A172 (cell line): ENCODE results near the gene SLC17A9. TPM values are rescaled to one million over a fixed set of nuclear protein-coding genes. Genes with fewer than 3 reads are reported as not detected.
A peak's percentile ranks its signal among the peaks of the same experiment; 100 is the strongest.

ENCODE experiments used
- DNase-seq: peaks from one replicate; pipeline ENCODE4 v3.0.0-alpha.2; 2015; ENCODE audit warnings: low spot score
- total RNA-seq: library from RNA; depleted of rRNA; stranded (reverse); fragments of >200 nt; shearing (Covaris generic); gene quantifications from 2 replicates; pipeline ENCODE4 v1.2.3, GENCODE V29; 2014

The SLC17A9 gene
- total RNA-seq, 1 experiment from 2014 or later, result not detected

DNA sequence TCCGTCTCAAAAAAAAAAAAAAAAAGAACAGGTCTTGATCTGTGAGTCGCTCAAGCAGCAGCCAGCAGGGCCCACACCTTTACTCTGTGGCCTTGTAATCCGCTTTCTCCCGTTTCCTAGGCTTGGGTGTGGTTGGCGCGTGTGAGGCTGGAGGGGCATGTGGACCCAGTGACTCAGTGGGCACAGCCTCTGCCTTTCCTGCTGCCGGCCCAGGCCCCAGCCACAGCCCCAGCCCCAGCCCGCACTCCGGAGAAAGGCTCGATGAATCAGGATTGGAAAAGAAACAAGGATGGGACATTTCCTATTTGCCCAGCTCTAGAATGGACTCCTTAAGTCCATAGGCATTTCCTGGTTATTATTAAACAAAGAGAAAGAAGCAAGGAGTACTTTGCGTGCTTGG lies 50.0 kb downstream of the SLC17A9 start:
- no peak for DNase-seq

DNA sequence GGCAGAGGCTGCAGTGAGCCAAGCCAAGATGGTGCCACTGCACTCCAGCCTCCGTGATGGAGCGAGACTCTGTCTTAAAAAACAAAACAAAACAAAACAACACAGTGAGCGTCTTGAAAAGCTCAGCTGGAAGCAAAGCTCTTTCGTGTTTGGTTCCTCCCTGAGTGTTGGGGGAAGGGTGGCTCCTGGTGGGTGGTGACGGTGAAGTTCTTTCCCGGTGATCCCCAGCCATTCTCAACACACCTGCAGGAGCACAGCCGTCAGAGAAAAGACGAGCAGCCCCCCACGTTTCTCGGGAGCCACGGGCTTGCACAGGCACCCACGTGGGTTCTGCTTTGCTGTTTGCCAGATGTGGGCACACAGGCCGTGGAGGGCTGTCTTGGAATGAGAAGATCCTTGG lies 51.0 kb downstream of the SLC17A9 start:
- DNase-seq, result no peak

DNA sequence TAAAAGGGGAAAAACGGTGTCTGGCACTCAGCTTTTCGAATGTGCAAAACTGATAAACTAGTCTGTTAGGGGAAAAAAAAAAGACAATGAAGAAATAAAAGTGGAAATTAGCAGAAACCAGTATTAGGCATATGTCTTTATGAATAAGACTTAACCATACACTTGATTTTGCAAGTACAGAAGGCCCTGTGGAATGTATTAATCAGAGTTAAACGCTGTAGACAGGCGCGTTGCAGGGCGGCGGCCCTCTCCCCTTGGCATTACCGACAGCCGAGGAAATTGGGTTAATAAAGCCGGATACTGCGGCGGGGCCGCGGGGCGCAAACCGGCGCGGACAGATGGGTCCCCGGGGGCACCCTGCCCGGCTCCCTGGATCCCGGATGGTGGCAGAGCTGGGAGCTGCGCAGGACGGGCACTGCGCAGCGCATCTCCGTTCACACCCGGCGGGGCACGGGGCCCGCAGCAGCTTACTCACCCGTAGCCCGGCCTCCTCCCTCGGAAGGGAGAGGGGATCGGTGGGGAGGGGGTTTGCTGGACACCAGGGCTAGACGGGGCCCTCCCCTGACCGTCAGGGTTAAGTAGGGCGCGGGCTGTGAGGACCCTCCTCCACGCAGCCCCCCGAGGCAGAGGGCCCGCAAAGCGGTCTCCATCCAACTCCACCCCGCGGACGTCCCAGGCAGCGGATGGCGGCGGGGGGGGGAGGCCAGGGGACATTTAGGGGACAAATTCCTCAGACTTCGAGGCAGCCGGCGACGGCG lies 52.3 kb downstream of the SLC17A9 start:
- DNase-seq, result no peak

DNA sequence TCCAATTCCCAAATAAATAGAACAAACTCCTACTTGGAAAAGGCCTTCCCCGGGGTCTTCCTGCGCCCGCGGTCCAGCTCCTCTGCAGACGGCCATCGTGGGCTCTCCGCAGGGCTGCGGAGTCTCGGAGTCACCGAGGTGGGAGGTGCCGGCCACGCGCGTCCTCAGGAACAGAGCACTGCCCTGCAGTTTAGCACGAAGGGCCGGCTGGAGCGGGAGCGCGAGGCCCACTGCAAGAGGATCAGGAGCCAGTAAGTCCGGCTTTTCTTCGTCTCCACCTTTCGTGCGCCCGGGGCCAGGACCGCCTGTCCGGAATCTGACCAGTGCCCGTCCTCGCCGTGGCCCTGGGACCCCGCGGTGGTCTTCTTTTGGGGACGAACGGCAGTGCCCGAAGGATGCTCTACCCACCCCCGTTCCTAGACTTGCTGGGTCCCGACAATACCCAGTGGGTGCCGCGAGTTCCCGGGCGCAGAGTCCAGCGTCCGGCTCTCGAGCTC lies 52.9 kb downstream of the SLC17A9 start:
- no peak for DNase-seq

DNA sequence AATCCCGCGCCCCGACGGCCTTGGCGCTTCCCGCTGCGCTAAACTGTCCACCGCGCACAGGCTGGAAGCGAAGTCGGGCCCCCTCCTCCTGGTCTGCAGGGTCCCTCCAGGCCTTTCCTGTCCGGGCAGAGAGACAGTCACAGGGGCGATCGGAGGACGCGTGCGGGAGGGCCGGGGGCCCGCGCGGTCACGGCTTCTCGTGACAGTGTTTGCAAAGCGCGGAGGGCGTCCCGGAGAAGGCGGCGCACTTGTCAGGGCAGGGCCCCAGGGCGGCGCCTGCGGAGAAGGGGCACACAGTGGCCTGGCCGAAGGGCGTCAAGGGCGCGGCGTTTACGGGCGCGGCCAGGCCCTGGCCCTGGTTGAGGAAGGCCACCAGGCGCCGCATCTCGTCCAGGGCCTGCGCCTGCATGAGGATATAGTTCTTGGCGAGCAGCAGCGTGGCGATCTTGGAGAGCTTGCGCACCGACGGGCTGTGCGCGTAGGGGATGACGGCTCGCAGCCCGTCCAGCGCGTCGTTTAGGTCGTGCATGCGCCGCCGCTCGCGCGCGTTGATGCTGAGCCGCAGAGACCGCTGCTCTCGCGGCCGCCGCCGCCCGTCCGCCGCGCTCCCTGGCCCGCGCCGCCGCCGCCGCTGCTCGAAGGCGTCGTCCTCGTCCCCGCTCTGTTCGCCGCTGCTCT lies 53.5 kb downstream of the SLC17A9 start:
- DNase-seq, result no peak

DNA sequence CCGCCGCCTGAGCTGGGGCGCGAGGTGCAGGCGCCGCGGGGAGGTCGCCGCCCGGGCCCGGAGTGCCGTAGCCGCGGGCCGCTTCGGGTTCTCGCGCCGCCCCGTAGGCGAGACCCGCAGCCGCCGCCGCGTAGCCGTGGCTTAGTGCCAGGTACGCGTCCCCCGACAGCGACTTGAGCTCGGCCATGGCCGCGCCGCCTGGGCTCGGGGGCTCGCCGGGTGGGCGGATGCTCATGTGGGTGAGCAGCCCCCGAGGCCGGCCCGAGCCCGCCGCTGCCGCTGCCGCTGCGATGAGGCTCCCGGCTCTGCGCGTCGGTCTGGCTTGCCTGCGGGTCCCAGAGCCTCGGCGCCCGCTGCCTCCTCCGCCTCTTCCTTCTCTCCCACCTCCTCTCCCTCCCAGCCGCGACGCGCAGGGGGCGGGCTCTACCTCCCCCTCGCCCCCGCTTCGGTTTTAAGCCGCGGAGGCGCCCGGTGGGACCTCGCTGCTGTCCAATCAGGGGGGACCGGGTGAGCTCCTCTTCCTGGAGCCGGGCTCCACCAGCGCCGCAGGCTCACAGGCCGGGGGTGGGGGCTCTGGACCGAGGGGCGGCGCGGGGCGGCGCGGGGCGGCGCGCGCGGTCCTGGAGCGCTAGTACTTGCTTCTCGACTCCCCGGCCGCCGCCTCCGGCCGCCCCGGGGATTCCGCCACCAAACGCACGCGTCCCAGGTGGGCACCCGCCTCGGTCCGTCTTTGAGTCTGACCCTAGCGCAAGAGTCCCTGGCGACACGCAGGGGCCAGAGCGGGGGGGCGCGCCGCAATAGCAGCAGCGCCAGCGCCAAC lies 54.2 kb downstream of the SLC17A9 start, which contains the start of gene BHLHE23:
BHLHE23 (minus strand) TSS at position 425 of the 820 bp plus-strand sequence; CDS start at position 235, 190 bp downstream.
- no peak for DNase-seq

DNA sequence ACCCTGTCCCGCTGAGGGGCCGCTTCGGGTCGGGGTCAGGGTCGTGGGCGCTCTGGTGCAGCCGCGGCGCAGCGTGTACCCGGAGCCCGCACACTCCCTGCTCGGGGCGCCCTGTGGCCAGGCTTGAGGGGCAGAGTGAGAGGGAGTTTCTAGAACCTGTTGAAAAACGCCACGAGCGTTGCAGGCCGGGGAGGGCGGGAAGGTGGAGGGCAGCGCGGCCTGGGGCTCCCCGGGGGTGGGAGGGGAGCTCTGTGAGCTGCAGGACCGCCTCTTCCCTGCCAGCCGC lies 54.8 kb downstream of the SLC17A9 start:
- DNase-seq, result no peak

DNA sequence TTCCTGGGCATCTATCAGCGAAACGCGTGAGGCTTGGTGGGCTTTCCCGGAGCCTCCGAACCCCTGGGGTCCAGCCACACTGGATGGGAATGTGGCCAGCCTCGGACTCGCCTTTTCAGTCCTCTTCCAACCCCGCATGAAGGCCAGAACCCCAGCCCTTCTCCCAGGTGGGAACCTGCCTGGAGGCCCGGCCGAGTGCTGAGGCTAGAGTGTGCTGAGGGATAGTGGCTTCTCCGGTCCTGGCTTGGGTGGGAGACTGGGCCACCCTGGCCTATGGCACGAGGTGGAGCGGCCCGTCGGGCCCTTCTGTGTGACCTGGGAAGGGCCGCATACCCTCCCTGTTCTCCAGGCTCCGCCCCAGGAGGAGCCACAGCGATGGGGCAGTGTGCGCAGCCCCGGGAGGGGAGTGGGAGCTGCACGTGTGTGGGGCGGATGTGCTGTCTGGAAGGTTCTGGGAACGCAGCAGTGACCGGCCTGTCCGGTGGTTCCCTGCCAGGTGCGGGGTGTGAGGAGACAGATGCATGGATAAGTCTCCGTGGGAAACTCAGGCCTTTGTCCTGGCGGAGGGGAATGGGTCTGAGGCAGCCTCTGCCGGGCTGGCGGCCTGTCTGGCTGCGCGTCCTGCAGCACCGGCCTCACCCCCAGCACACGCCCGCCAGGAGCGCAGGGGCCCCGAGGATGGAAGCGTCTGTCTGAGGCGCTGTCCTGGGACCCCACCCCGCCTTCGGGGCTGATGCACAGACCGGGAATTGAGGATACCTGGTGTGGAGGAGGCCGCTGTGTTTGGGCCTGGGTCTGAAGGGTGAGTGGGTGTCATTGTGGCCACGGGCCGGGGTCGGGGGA lies 55.4 kb downstream of the SLC17A9 start:
- no peak for DNase-seq

DNA sequence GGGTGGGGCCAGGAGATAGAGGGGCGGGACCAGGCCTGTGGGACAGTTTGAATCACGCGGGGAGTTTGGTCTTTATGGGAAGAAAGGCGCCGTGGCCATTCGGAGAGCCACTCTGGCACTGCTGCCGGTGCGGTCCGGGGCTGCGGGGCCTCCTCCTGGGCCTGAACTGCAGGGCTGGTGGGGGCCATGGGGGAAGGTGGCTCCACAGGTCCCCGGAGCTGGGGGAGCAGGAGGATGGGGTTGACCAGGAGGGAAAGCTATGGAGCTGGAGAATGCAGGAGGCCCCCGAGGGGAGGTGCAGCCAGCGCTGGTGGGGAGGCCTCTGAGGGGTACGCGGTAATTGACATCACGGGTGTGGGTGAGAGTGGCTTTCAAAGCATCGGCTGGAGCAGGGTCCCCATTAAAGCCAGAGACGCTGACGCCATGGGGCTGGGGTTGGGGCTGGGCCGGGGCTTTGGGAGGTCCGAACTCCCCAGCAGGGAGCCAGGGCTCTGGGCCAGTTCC lies 56.1 kb downstream of the SLC17A9 start:
- DNase-seq, result no peak

DNA sequence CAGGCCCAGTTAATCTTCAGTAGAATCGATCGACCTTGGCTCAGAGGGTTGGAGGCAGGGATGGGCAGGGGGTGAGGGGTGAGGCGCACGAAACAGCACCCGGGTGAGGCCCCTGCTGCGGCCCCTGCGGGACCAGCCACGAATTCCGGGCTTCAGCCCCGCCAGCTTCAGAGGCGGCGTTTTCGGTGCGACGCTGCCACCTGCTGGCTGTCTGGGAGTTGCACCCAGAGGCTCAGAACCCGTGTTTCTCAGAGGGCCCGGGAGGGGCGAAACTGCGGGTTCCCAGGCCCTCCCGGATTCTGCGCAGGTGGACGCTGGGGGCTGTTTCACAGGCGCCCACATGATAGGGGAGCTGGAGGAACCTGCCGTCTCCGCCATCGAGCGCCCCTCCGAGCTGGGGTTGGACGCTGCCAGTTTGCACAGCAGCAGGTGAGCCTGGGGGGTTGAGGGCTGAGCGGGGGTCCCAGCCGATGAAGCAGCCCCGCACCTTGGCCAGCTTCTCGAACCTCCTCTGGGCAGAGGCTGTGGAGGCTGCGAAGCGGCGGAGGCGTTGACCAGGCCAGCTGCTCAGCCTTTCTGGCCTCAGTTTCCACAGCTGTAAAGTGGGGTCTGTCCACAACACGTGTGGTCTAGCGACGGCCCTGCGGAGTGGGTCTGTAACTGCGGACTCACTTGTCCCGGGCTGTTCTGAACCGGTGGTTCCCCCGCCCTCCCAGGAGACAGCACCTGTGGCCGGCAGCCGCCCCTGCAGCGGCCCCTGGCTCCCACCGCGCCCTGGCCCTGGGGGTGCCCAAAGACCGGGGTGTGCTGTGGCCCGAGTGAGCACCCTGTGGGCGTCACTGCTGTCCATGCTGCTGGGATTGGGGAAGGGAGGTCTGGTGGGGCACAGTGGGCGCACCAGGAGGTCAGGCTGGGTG lies 56.8 kb downstream of the SLC17A9 start:
- DNase-seq, result peak; percentile 57

DNA sequence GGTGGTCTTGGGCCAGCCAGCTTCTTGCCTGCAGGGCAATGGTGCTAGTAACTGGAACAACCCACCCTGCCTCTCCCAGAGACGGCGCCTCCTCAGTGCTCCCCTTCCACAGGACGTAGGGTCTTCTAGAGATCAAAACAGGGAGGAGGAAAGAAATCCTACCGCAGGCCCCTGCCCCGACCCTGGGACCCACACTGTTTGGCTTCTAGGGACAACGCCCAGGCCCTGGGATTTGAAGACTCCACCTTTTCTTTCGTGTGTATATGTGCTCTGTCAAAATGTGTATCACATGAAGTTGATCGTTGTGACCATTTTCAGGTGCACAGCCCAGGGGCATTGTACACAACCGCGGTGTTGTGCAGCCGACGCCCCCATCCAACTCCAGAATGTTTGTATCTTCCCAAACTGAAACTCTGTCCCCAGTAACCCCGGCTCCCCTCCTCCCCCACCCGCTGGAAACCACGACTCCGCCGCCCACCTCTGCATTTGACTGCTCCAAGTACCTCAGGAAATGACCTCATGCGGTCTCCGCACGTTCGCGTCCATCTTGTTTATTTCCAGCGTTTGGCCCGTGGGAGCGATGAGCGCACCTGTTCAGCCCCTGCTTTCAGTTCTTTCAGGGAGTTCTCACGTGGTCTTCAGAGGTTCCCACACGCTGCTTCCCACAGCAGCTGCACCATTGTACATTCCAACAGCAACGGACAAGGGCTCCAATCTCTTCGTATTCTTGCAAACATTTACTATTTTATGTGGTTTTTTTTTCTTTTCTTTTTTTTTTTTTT lies 57.7 kb downstream of the SLC17A9 start:
- DNase-seq, result no peak

DNA sequence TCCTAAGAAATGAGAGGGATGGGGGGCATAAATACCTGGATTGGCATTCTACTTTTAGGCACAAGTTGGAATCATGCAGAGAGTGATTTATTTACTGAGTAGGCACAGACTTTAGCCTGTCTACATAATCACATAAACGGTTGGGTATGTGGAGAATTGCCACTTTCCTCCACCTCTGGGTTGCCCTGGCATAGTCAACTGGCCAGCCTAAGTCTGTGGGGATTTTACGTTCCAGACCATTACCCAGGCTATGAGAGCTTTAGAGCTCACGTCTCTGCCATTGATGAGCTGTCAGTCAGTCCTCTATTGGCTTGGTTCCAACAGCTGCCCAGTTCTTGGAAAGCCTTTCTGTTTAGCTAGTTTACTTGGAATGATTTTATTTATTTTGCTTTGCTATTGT lies 59.3 kb downstream of the SLC17A9 start:
- DNase-seq, result no peak

DNA sequence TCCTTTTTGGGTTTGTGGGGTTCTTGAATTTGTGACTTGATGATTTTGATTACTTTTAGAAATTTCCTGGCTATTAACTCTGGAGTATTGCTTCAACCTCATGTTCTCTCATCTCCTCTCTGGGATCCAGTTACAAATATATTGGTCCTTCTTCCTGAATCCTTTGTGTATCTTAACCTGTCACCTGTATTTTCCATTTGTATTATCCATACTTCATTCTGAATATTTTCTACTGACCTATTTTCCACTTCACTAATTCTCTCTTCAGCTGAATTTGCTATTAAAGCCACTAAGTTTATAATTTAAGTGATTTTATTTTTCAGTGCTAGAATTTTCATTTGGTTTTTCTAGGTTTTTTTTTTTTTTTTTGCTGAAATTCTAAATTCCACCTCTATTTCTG lies 60.7 kb downstream of the SLC17A9 start:
- DNase-seq, result no peak

DNA sequence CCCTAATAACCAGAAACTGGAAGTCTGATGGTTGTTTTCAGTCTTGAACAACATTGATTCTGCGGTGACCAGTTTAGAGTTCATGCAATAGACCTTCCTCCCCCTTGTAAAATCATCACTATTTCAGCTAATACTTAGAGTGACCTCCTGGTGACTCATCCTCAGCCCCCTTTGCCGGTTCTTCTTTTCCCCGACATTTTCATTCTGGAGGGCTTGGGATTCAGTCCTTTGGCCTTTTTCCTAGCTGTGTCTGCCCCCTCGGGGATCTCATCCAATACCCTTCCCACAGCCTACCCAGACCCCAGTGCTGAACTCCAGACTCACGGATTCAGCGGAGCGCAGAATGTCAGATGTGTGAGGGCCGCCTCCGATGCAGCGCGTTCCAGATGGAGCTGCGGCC lies 61.8 kb downstream of the SLC17A9 start:
- no peak for DNase-seq

DNA sequence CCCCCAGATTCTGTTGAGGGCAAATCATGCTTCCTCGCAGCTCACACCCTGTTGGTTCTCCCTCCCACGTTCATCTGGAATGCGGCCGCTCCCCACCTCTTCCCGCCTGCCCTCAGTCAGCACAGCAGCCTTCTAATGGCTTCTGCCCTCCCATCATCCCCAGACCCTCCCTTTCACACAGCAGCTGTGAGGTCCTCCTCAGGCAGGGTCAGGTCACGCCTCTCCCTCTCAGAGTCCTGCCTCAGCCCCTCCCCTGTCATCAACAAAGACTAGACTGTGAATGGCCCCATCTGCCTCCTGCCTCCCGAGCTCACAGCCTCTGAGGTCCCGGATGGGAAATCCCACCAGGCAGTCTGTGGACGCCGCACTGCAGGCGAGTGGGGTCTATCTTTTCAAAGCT lies 62.2 kb downstream of the SLC17A9 start:
- no peak for DNase-seq

DNA sequence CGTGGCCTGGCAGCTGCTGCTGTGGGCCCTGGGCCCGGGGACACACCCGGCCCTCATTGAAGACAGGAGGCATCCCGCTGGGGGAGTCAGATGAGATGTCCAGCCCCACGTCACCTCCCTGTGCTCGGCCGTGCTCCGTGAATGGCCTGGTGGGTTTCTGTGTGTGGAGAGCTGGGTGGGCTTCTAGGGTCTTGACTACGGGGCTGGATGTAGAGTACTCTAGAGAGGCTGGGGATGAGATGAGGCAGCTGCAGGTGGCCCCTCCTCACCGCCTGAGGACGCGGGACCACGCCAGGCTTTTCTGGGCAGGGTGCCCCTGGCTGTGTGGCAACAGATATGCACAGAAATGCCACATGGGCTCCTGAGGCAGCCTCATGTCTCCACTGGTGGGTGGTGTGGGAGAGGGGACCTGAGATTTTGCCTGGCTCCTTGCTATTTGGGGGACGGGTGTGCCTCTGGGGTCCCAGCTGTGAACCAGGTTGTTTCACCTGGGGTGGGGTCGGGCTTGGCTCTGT lies 62.7 kb downstream of the SLC17A9 start:
- no peak for DNase-seq

DNA sequence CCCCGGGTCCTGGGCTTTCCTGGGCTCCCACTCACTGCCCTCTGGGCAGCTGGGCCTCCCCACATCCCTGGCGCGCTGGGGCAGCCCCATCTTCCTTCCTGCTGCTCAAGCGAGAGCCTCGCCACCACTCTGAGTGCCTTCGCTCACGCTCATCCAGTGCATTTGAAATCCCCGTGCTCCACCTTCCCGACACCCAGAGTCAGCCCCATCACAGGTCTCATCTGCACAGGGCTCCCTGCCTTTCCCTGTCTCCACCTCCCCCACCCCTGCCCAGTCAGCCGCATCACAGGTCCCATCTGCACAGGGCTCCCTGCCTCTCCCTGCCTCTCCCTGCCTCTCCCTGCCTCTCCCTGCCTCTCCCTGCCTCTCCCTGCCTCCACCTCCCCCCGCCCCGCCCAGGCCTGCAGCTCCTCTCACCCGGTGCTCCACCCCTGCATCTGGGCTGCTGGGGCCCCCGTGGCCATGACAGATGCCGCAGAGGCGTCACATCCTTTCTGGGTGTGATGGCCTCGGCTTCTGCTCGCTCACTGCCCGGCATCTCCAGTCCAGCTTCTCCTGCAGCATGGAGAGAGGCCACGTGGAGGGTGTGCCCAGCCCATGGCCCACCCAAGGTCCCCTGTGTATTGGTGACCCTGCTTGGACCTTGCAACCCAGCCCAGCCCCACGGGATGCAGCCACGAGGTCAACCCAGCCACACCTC lies 63.3 kb downstream of the SLC17A9 start:
- DNase-seq, result no peak

DNA sequence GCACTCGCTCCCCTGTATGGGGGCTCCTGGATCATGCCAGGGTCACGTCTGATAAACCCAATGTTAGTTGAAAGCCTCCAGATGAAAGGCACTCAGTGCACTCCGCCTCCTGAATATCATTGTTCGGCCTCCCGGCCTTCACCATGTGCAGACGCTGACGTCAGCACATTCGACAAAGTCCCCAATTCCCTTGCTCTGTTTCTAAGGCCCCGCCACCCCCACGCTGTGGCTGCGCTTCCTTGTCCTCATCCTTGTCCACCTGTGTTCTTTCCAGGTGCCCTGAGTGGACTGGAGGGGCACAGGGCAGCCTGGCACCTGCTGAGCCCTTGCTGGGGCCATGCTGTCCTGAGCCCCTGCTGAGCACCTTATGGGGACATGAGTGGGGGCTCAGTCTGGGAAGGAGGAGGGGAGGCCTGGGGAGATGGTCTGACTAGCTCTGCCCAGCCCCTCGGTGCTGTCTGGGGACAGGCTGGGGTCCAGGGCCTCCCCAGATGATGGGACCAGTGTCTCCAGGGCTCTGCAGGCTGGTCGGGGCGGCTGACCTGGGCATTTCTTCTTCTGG lies 64.1 kb downstream of the SLC17A9 start:
- DNase-seq, result no peak
